Naive thymus-derived CD8-positive, alpha-beta T cell (primary cell): ENCODE measurements around the gene PSMG2. TPM values are rescaled to one million over a fixed set of nuclear protein-coding genes. Genes with fewer than 3 reads are reported as not detected.

Experiments
- ATAC-seq, 2 donors: fragments of 150-1000 bp; cut with Tn5 transposase in 1 of 2; sonication (Bioruptor Pico), chemical (Tn5 transposase) in 1 of 2; 1 replicate in 1 of 2; 2 replicates in 1 of 2; pipeline ENCODE4 v1.10.0; 2021; ENCODE audit warnings: mild to moderate bottlenecking in 2 of 2, moderate library complexity in 2 of 2
- POLR2A ChIA-PET: fragments of 350-600 bp; sonication (Branson Sonifier 250); formaldehyde crosslinking; loops from one replicate; lab custom pipeline; 2021; ENCODE audit warnings: antibody characterized with exemption; lab: Charles Lee
- DNase-seq, 10 donors: peaks; one replicate each; pipeline versions ENCODE4 v3.0.0 to v3.0.0-alpha.2; 2020 to 2022
- H3K27ac Mint-ChIP-seq, 10 donors: one replicate each; pipeline ENCODE4 v1.8.0; 2020 to 2022; ENCODE audit warnings: mild to moderate bottlenecking in 10 of 10, mixed read lengths in 10 of 10, moderate library complexity in 4 of 10, inconsistent platforms in 1 of 10
- H3K27me3 Mint-ChIP-seq, 5 donors: one replicate each; pipeline ENCODE4 v1.8.0; 2021 to 2022; ENCODE audit warnings: mixed read lengths in 5 of 5
- H3K36me3 Mint-ChIP-seq, 3 donors: one replicate each; pipeline ENCODE4 v1.8.0; 2020 to 2022; ENCODE audit warnings: mixed read lengths in 3 of 3, mild to moderate bottlenecking in 2 of 3, inconsistent platforms in 1 of 3
- H3K4me1 Mint-ChIP-seq, 4 donors: one replicate each; pipeline ENCODE4 v1.8.0; 2021 to 2022; ENCODE audit warnings: mixed read lengths in 4 of 4
- H3K4me3 Mint-ChIP-seq, 10 donors: one replicate each; pipeline ENCODE4 v1.8.0; 2020 to 2022; ENCODE audit warnings: mild to moderate bottlenecking in 10 of 10, mixed read lengths in 10 of 10, moderate library complexity in 6 of 10, inconsistent platforms in 1 of 10
- H3K9me3 Mint-ChIP-seq, 9 donors: one replicate each; pipeline ENCODE4 v1.8.0; 2020 to 2022; ENCODE audit warnings: mixed read lengths in 9 of 9, mild to moderate bottlenecking in 3 of 9, inconsistent platforms in 1 of 9, moderate library complexity in 1 of 9
- polyA plus RNA-seq, 3 donors: library from polyadenylated mRNA; unstranded; fragments of 300-500 nt; fragmentation: Illumina TruSeq; gene quantifications; one replicate each; pipeline ENCODE4 v1.2.3, GENCODE V29; 2021
- total RNA-seq, 8 experiments: library from RNA in 2 of 8; stranded (reverse) in 2 of 8; gene quantifications; one replicate each; pipeline ENCODE4 v1.2.3 and lab custom pipeline; 2021 to 2026

The PSMG2 gene
- total and polyA plus RNA-seq, 5 experiments from 2014 or later = 70.7 to 117 (median 110) TPM

DNA sequence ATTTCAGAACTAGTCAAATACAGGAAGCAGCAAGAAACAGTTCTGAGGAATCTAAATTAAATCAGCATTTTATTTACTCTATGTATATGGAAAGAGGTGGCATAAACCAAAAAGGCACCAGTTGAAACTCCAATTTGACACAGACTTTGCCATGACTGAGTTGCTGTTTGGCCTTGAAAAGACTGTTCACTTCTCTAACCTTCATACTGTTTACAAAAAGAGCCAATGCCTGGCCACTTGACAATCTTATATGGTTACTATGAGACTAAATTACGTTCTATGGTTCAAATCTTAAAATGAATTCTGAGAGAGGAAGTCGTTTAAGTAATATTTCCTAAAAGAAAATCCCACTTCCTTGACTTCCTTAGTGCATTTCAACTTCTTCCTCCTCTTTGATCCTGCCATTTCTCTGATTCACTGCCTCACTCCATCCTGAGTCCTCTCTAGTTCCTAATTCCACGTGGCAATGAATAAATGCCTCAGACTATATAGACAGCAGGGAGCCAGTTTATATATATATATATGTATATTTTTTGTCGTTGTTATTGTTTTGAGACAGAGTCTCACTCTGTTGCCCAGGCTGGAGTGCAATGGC is 13.5 kb upstream of the PSMG2 start:
- no peaks in the 10 kb centered on the region for H3K27me3 Mint-ChIP-seq
- no peak overlapping the region for H3K4me3 Mint-ChIP-seq
- POLR2A ChIA-PET = no interaction called here
- no peaks in the 10 kb centered on the region for H3K9me3 Mint-ChIP-seq
- H3K27ac Mint-ChIP-seq = no peak overlapping the region
- no peak for DNase-seq
- H3K36me3 Mint-ChIP-seq = peaks cover 3 to 36% (median 6%) of the 10 kb centered on the region in 3 donors
- no peak for ATAC-seq
- peaks cover 2 to 6% (median 4%) of the 10 kb centered on the region in 4 donors for H3K4me1 Mint-ChIP-seq

DNA sequence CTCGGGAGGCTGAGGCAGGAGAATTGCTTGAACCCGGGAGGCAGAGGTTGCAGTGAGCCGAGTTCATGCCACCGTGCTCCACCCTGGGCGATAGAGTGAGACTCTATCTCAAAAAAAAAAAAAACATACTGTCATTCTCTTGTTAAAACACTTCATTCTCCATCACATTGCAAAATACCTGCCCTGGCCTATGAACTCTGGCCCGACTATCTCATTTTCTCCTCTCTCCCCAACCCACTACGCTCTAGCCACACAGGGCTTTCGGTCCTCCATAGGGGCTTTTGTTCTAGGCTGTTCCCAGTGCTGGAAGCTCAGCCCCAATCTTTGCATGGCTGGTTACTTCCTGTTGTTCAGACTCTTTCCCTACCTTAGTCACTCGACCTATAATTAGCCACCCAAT is 10.6 kb upstream of the PSMG2 start:
- ATAC-seq (no peak), DNase-seq (no peak)
- peak overlapping the region in 4 of 10 donors; percentile 5 to 64 (median 18) for H3K27ac Mint-ChIP-seq
- H3K4me3 Mint-ChIP-seq = no peak overlapping the region
- peaks cover 2 to 6% (median 4%) of the 10 kb centered on the region in 4 donors for H3K4me1 Mint-ChIP-seq
- H3K27me3 Mint-ChIP-seq = no peaks in the 10 kb centered on the region
- POLR2A ChIA-PET = no interaction called here
- H3K36me3 Mint-ChIP-seq = peaks cover 4 to 37% (median 6%) of the 10 kb centered on the region in 3 donors
- no peaks in the 10 kb centered on the region for H3K9me3 Mint-ChIP-seq

DNA sequence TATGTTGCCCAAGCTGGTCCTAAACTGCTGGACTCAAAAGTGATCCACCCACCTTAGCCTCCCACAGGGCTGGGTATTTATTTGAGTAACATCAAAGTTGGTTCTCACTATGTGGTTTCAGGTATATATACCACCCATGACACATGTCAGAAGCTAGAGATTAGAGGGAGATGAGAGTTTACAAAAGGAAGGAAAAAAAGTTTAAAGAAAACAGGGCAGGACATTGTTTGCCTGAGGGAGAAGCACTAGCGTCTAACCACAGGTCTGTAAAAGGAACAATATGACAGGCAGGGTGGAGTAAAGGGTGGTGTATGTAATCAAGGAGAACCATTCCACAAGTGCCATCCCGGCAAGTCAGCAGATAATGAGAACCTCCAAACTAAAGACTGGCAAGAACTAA is 8.8 kb upstream of the PSMG2 start:
- H3K36me3 Mint-ChIP-seq = peaks cover 4 to 48% (median 8%) of the 10 kb centered on the region in 3 donors
- POLR2A ChIA-PET = interaction anchor here (0.7 kb wide), 1 partner anchor 17 kb away, joined by 4 read pairs; no protein-coding TSS in a partner anchor

DNA sequence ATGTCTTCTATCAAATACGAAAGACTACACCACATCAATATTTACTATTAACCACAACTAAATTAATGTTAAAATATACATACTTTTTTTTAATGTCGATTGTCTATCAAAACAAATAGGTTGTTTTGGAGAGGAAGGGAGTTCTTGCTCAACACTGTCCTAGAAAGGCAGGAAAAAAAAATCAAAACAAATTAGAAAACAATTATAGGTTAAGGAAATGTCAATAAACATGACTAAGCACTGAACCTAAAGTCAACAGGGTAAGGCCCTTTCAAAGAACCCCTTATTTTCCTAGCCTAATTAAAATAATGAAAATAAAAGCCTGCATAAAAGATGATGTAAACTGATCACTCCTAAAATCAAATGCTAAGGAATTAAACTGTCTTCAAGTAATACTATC is 3.1 kb upstream of the PSMG2 start:
- no peak overlapping the region for H3K27ac Mint-ChIP-seq
- H3K9me3 Mint-ChIP-seq = no peaks in the 10 kb centered on the region
- no peak for DNase-seq
- POLR2A ChIA-PET = interaction anchor here (0.6 kb wide), 1 partner anchor 307 kb away, joined by 3 read pairs; no protein-coding TSS in a partner anchor
- peaks cover 0 to 30% (median 8%) of the 10 kb centered on the region in 3 donors for H3K36me3 Mint-ChIP-seq
- no peak overlapping the region for H3K4me3 Mint-ChIP-seq
- H3K27me3 Mint-ChIP-seq = no peaks in the 10 kb centered on the region
- H3K4me1 Mint-ChIP-seq = peaks cover 21 to 40% (median 33%) of the 10 kb centered on the region in 4 donors
- ATAC-seq = no peak

More for the DNA sequence above, 8.8 kb upstream of the PSMG2 start:
- DNase-seq (no peak), ATAC-seq (no peak)
- no peak overlapping the region for H3K4me3 Mint-ChIP-seq
- H3K9me3 Mint-ChIP-seq = no peaks in the 10 kb centered on the region
- no peaks in the 10 kb centered on the region for H3K27me3 Mint-ChIP-seq
- H3K27ac Mint-ChIP-seq = no peak overlapping the region
- peaks cover 2 to 6% (median 4%) of the 10 kb centered on the region in 4 donors for H3K4me1 Mint-ChIP-seq

DNA sequence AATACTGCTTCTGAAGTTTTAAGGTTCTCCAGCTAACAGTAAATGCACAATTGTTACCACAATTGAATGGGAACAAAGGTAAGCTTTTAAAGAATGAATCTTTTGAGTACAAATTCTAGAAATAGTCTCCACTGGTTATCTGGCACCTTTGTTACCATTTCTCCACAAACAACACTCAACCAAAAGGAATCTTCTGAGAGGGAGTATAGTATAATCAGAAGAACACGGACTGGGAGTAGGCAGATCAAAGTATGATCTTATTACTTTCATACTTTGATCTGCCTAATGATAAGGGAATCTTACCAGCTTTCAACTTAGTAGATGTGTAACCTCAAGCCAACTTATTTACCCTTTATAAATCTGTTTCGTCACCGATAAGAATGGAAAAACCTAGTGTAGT is 1.7 kb upstream of the PSMG2 start:
- Mint-ChIP-seq H3K36me3 (peaks cover 0 to 29% (median 8%) of the 10 kb centered on the region in 3 donors), H3K27me3 (no peaks in the 10 kb centered on the region), H3K4me1 (peaks cover 27 to 52% (median 45%) of the 10 kb centered on the region in 4 donors), H3K4me3 (peak overlapping the region; percentile 90 to 99 (median 97)), H3K9me3 (no peaks in the 10 kb centered on the region), H3K27ac (peak overlapping the region in 9 of 10 donors; percentile 96 to 100 (median 99))
- POLR2A ChIA-PET = interaction anchor here (2.5 to 3.2 kb wide), 2 partner anchors 247 to 325 kb away, joined by 22 to 24 read pairs; partner anchors contain the start of genes AFG3L2 and SEH1L
- DNase-seq (no peak), ATAC-seq (no peak)

DNA sequence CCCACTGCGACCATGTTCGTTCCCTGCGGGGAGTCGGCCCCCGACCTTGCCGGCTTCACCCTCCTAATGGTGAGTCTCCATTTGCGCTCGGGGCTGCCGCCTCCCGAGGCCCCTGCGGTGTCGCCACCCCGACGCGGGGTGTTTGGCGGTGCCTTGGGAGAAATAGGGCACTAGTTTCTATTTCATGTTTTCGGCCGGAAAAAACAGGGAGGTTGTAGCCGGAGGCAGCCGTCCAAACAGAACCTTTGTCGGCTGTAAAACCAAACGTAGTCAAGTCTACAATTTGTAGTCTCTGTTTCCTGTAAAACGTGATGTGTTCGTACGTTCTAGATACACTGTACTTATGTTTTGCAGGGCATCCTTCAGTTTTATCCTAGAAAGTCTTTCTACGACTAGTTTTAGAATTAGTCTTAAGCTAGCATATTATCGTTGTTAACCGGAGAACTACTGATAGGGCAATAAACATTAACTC is 290 bp downstream of the PSMG2 start:
- Mint-ChIP-seq H3K9me3 (no peaks in the 10 kb centered on the region), H3K36me3 (peaks cover 7 to 37% (median 14%) of the 10 kb centered on the region in 3 donors), H3K27me3 (no peaks in the 10 kb centered on the region), H3K4me3 (peak overlapping the region; percentile 90 to 99 (median 97)), H3K4me1 (peaks cover 31 to 57% (median 49%) of the 10 kb centered on the region in 4 donors), H3K27ac (peak overlapping the region; percentile 96 to 100 (median 99))
- peak; percentile 55 to 61 for ATAC-seq
- POLR2A ChIA-PET = interaction anchor here (0.6 to 3.6 kb wide), 11 partner anchors 8 to 1023 kb away, joined by 3 to 28 read pairs (median 7); partner anchors contain the start of genes AFG3L2, CEP192, FAM210A and PRELID3A
- DNase-seq = no peak

DNA sequence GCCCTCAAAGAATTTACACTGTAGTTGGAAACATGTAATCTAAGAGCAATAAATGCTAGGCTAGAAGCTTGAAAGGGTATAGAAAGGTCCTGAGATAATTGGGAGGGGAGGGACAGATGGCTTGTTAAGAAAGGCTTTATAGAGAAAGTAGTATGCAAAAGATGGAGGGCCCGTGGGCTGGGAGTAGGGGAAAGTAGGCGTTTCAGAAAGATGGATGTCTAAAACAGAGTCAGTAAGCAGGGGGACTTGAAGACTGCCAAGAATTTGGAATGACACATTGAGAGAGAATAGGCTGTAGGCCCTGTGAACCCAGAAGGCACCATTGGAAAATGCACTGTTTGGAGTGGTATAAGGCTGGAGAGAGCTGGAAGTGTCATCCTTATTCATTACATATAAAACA is 822 bp downstream of the PSMG2 start:
- Mint-ChIP-seq H3K27me3 (no peaks in the 10 kb centered on the region), H3K4me1 (peaks cover 31 to 57% (median 49%) of the 10 kb centered on the region in 4 donors)

DNA sequence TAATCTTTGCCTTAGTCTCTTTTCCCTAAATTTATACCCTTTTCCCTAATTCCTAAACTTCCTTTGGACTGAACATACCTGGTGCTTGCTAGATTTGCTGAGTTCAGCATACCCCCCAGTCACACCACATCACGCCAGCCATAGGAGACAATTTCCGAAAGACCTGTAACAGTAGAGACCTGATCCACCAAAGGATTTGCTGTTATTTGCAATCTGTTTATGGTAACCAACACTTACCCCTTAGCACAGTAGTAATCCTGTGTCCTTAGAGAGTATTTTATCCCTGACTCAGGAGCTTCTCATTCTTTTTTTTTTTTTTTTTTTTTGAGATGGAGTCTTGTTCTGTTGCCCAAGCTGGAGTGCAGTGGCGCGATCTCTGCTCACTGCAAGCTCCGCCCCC is 8.6 kb downstream of the PSMG2 start:
- POLR2A ChIA-PET = interaction anchor here (1.9 kb wide), 1 partner anchor 9 kb away, joined by 6 read pairs; the partner anchor contains the start of genes CEP76 and PSMG2
- Mint-ChIP-seq H3K4me3 (no peak overlapping the region), H3K9me3 (no peaks in the 10 kb centered on the region), H3K27me3 (no peaks in the 10 kb centered on the region), H3K27ac (peak overlapping the region in 1 of 10 donors; percentile 62), H3K36me3 (peaks cover 7 to 94% (median 12%) of the 10 kb centered on the region in 3 donors), H3K4me1 (peaks cover 0 to 14% (median 6%) of the 10 kb centered on the region in 4 donors)
- no peak for DNase-seq
- ATAC-seq = no peak

More for the DNA sequence above, 822 bp downstream of the PSMG2 start:
- no peak for ATAC-seq
- H3K36me3 Mint-ChIP-seq = peaks cover 7 to 37% (median 14%) of the 10 kb centered on the region in 3 donors
- peak in 1 of 10 donors; percentile 4 for DNase-seq
- no peaks in the 10 kb centered on the region for H3K9me3 Mint-ChIP-seq
- POLR2A ChIA-PET = interaction anchor here (0.6 to 3.6 kb wide), 5 partner anchors 72 to 328 kb away, joined by 3 to 28 read pairs (median 8); partner anchors contain the start of genes CEP192, PTPN2 and SEH1L
- peak overlapping the region; percentile 90 to 99 (median 97) for H3K4me3 Mint-ChIP-seq
- peak overlapping the region; percentile 96 to 100 (median 99) for H3K27ac Mint-ChIP-seq

DNA sequence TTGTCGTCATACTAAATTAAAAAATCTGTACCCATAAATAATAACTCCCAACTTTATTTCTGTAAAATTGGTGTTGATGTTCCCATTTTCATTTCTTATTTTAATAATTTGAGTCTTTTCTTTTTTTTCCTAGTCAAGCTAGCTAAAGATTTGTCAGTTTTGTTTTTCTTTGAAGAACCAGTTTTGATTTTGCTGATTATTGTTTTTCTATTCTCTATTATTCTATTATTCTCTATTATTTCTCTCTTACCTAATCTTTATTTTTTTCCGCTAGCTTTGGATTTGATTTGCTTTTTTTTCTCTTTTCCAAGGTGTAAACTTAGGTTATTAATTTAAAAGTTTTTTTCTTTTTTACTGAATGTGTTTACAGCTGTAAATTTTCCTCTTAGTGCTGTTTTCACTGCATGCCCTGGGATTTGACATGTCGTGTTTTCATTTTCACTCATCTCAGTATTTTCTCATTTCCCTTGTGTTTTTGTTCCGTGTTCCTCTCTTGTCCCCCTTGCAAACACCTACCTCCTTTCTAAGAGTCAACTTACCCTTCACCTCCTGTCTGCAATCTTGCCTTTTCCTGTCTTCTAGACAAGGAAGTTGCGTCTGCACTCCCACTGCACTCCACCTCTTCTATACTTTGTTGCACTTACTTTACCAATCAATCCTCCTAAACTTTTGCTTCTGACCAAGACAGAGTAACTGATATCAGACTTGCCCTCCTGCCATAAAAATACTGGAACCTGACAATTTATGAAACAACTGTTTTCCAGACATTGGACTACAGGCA is 18.8 kb downstream of the PSMG2 start:
- POLR2A ChIA-PET = interaction anchor here (0.9 kb wide), 1 partner anchor 19 kb away, joined by 3 read pairs; the partner anchor contains the start of genes CEP76 and PSMG2
- Mint-ChIP-seq H3K36me3 (peaks cover 4 to 83% (median 8%) of the 10 kb centered on the region in 3 donors), H3K4me3 (no peak overlapping the region), H3K27ac (peak overlapping the region in 3 of 10 donors; percentile 30 to 53 (median 39)), H3K9me3 (no peaks in the 10 kb centered on the region), H3K27me3 (no peaks in the 10 kb centered on the region), H3K4me1 (peaks cover 0 to 7% (median 1%) of the 10 kb centered on the region in 4 donors)
- DNase-seq = no peak
- ATAC-seq = no peak

DNA sequence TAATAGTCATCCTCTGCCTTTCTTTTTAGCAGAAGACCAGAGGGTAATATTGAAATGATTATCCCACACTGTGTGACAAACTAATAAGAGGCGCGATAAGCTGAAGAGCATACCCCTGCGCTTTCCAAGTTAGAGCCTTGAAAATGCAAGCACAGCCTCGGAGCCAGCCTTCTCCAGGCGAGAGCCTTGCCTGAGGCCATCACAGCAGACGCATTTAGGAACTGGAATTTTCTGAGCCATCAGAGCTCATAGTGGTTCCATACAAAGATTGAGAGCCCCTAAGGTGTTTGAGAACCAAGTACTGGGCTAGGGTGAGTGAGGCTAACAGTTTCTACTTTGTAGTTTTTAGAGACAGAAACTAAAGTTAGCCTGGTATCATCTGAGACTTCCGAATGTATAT is 19.9 kb downstream of the PSMG2 start:
- Mint-ChIP-seq H3K27ac (peak overlapping the region in 2 of 10 donors; percentile 41), H3K4me1 (peaks cover 0 to 9% (median 3%) of the 10 kb centered on the region in 4 donors), H3K9me3 (no peaks in the 10 kb centered on the region), H3K27me3 (no peaks in the 10 kb centered on the region), H3K4me3 (no peak overlapping the region), H3K36me3 (peaks cover 4 to 79% (median 4%) of the 10 kb centered on the region in 3 donors)
- POLR2A ChIA-PET = interaction anchor here (0.6 kb wide), 1 partner anchor 249 kb away, joined by 5 read pairs; no protein-coding TSS in a partner anchor
- ATAC-seq (no peak), DNase-seq (no peak)

DNA sequence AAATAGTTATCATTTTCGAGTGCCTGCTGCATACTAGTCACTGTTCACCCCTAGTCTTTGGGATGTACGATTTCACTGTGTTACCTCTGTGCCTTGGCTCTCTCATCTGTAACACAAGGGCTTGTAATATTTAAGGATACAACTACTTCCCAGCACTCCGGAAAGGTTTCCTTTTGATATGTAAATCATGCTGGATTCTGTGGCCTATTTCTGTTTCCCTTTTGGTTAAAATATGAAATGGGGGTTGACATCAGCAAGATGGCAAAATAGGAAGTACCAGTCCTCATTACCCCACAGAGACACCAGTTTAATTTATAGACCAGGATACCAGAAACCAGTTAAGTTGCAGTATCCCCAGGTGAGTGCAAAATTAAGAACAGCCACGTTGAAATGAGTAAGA is 23.5 kb downstream of the PSMG2 start:
- POLR2A ChIA-PET = no interaction called here
- ATAC-seq (no peak), DNase-seq (no peak)
- Mint-ChIP-seq H3K9me3 (no peaks in the 10 kb centered on the region), H3K4me1 (peaks cover 0 to 9% (median 2%) of the 10 kb centered on the region in 4 donors), H3K36me3 (peaks cover 0 to 48% (median 4%) of the 10 kb centered on the region in 3 donors), H3K27ac (peak overlapping the region in 3 of 10 donors; percentile 11 to 72 (median 60)), H3K27me3 (no peaks in the 10 kb centered on the region), H3K4me3 (no peak overlapping the region)
